Gastrocnemius medialis (tissue), 4 donors: ENCODE results near the gene PTPRF.

Experiments
- CTCF ChIP-seq, 5 experiments: fragments of 450-650 bp in 3 of 5; fragments of 200-600 bp in 2 of 5; sonication (generic) in 2 of 5; IDR thresholded peaks in 4 of 5; conservative IDR thresholded peaks in 1 of 5; 1 replicate in 4 of 5; 2 replicates in 1 of 5; pipeline ENCODE4 v1.5.1; 2016 to 2019; ENCODE audit warnings: antibody characterized with exemption in 5 of 5, mild to moderate bottlenecking in 3 of 5, moderate library complexity in 3 of 5
- POLR2A ChIP-seq, 2 donors: fragments of 450-650 bp; IDR thresholded peaks; one replicate each; pipeline ENCODE4 v1.6.1; 2017; ENCODE audit warnings: antibody characterized with exemption in 2 of 2, mild to moderate bottlenecking in 2 of 2, moderate library complexity in 2 of 2

GRCh38 chr1:43591181-43591580, 60.5 kb downstream of the PTPRF start:
- no peak for TF ChIP-seq POLR2A (IDR thresholded peaks at IDR 0.05)
- no peak for TF ChIP-seq CTCF (IDR thresholded peaks at IDR 0.05 in 4 of 5, conservative IDR thresholded peaks at IDR 0.05 in 1 of 5)
